Measurements from ENCODE around the gene MOCS1.
A peak's percentile ranks its signal among the peaks of the same experiment; 100 is the strongest.

Gene MOCS1

GRCh38 chr6:39865011-39865888, 69.0 kb downstream of the MOCS1 start:
- peak overlapping the region; percentile 21 to 25 for H3K4me3 ChIP-seq (ENCODE audit: low read depth in 1 of 2, low read length in 1 of 2)
- TF ChIP-seq CTCF (IDR thresholded peaks at IDR 0.05), result peak; percentile 54
- no peaks in the 10 kb centered on the region for H3K9me3 ChIP-seq
- peaks cover 6% of the 10 kb centered on the region for H3K27me3 ChIP-seq
- H3K27ac ChIP-seq, result peak overlapping the region; percentile 53
- H3K4me1 ChIP-seq (ENCODE audit: control insufficient read depth in 1 of 2, insufficient read depth in 1 of 2, low read depth in 1 of 2, low read length in 1 of 2), result peaks cover 36 to 37% of the 10 kb centered on the region in 2 experiments
- H3K36me3 ChIP-seq, result peaks cover 21% of the 10 kb centered on the region

- peaks cover 27% of the 10 kb centered on the region for H3K27me3 ChIP-seq
- H3K9me3 ChIP-seq, result no peaks in the 10 kb centered on the region
- H3K27ac ChIP-seq, result no peak overlapping the region
Observed at GRCh38 chr6:39861663-39862062, 72.6 kb downstream of the MOCS1 start.

GRCh38 chr6:39859025-39859424, 75.2 kb downstream of the MOCS1 start:
- Histone ChIP-seq H3K9me3 (no peaks in the 10 kb centered on the region), H3K36me3 (peaks cover 8% of the 10 kb centered on the region), H3K27ac (no peak overlapping the region), H3K27me3 (peaks cover 27% of the 10 kb centered on the region), H3K4me1 (ENCODE audit: control insufficient read depth in 1 of 2, insufficient read depth in 1 of 2, low read depth in 1 of 2, low read length in 1 of 2) (peaks cover 21 to 22% of the 10 kb centered on the region in 2 experiments), H3K4me3 (ENCODE audit: low read depth in 1 of 2, low read length in 1 of 2) (no peak overlapping the region)
- TF ChIP-seq CTCF (IDR thresholded peaks at IDR 0.05), result no peak

More at GRCh38 chr6:39861663-39862062, 72.6 kb downstream of the MOCS1 start:
- no peak overlapping the region for H3K4me3 ChIP-seq (ENCODE audit: low read depth in 1 of 2, low read length in 1 of 2)
- peaks cover 5% of the 10 kb centered on the region for H3K36me3 ChIP-seq
- H3K4me1 ChIP-seq (ENCODE audit: control insufficient read depth in 1 of 2, insufficient read depth in 1 of 2, low read depth in 1 of 2, low read length in 1 of 2), result peaks cover 36 to 37% of the 10 kb centered on the region in 2 experiments
- no peak for TF ChIP-seq CTCF (IDR thresholded peaks at IDR 0.05)

- Histone ChIP-seq H3K36me3 (peaks cover 4% of the 10 kb centered on the region), H3K4me1 (ENCODE audit: control insufficient read depth in 1 of 2, insufficient read depth in 1 of 2, low read depth in 1 of 2, low read length in 1 of 2) (no peaks in the 10 kb centered on the region), H3K9me3 (no peaks in the 10 kb centered on the region), H3K4me3 (ENCODE audit: low read depth in 1 of 2, low read length in 1 of 2) (no peak overlapping the region), H3K27ac (no peak overlapping the region), H3K27me3 (peaks cover 23% of the 10 kb centered on the region)
- TF ChIP-seq CTCF (IDR thresholded peaks at IDR 0.05), result no peak
Observed at GRCh38 chr6:39855356-39855995, 78.8 kb downstream of the MOCS1 start.

All from neutrophil (primary cell).